ENCODE measurements around the gene CNGA3. TPM values are rescaled to one million over a fixed set of nuclear protein-coding genes. Genes with fewer than 3 reads are reported as not detected.

Gene CNGA3
- total and polyA plus RNA-seq, 2 of the 8 experiments (the other 6 are each of a cell fraction or from before 2014, with no cell fraction given), result 0.02 TPM; not detected in 1

DNA sequence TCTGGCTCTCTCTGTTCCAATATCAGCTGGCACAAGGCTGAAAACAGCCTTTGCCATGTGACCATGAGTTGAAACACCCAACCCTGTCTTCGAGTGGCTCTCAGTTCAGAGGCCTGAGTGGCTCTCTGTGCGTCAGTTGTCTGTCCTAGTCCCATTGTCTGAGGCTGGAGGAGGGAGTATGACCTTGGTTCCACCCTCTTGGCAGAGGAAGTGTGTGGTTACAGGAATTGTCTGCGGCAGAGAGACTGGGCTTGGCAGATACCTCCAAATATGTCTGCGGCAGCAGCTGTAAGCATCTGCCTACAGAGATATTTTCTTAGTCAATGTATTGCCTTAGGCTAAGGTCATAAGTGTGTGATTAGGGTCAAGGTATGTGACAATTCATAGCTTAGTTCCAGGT lies 32.6 kb downstream of the CNGA3 start:
- TF ChIP-seq SIN3A (conservative IDR thresholded peaks at IDR 0.05 in 1 of 2, IDR thresholded peaks at IDR 0.05 in 1 of 2; ENCODE audit: low read depth in 1 of 2, low read length in 2 of 2) (no peak), SIX5 (IDR thresholded peaks at IDR 0.05; ENCODE audit: low read depth, low read length) (no peak), JUN (IDR thresholded peaks at IDR 0.05; ENCODE audit: low read depth, low read length) (no peak), CREB1 (IDR thresholded peaks at IDR 0.05) (no peak), EP300 (IDR thresholded peaks at IDR 0.05; ENCODE audit: borderline replicate concordance in 1 of 2, low read depth in 2 of 2, low read length in 2 of 2) (no peak), GTF2F1 (IDR thresholded peaks at IDR 0.05; ENCODE audit: borderline replicate concordance, low read depth, low read length) (no peak), SIRT6 (IDR thresholded peaks at IDR 0.05; ENCODE audit: low read length) (no peak), ASH2L (IDR thresholded peaks at IDR 0.05; ENCODE audit: low read length) (no peak), EZH2 (IDR thresholded peaks at IDR 0.05; ENCODE audit: low read depth, low read length, severe bottlenecking) (no peak), NANOG (IDR thresholded peaks at IDR 0.05; ENCODE audit: insufficient read depth, low read depth, low read length, poor library complexity, severe bottlenecking) (no peak), KDM1A (IDR thresholded peaks at IDR 0.05; ENCODE audit: borderline replicate concordance, low read length) (no peak)
- no peak overlapping the region for H2AFZ ChIP-seq (ENCODE audit: low read length)

More for the DNA sequence above, 32.6 kb downstream of the CNGA3 start:
- H3K9ac ChIP-seq (replicated peaks in 1 of 4; ENCODE audit: extremely low read depth in 1 of 4, low read depth in 3 of 4, low read length in 3 of 4), result no peak overlapping the region
- FAIRE-seq, result no peak
- no peaks in the 10 kb centered on the region for H4K20me1 ChIP-seq (replicated peaks in 1 of 2; ENCODE audit: control insufficient read depth in 1 of 2, insufficient read depth in 2 of 2, low read length in 2 of 2)
- no peak overlapping the region for H4K5ac ChIP-seq (ENCODE audit: insufficient read length, low read depth, low read length)
- H3K4ac ChIP-seq (replicated peaks; ENCODE audit: insufficient read length, low read depth, low read length), result no peak overlapping the region
- H3K79me1 ChIP-seq (ENCODE audit: low read depth, low read length), result no peaks in the 10 kb centered on the region
- H2BK15ac ChIP-seq (ENCODE audit: low read length), result no peak overlapping the region
- H3K23ac ChIP-seq (ENCODE audit: insufficient read length), result no peak overlapping the region
- H3K27me3 ChIP-seq (replicated peaks in 1 of 4; ENCODE audit: control insufficient read depth in 3 of 4, extremely low read depth in 1 of 4, insufficient read depth in 3 of 4, low read length in 3 of 4), result no peaks in the 10 kb centered on the region
- POLR2A ChIA-PET (ENCODE audit: partially characterized antibody), result no interaction called here
- WGBS, 2 experiments (ENCODE audit: extremely low coverage in 1 of 2, insufficient coverage in 1 of 2, insufficient read length in 1 of 2, insufficient replicate concordance in 2 of 2, low coverage in 1 of 2, low lambda C conversion rate in 2 of 2, missing lambda C conversion rate in 1 of 2), result 94% methylated on average over 4 of the region's 4 CpGs; no CpG with 5 or more reads in 1 of the 2 experiments
- H2BK120ac ChIP-seq (replicated peaks; ENCODE audit: low read depth, low read length), result no peak overlapping the region
- no peak overlapping the region for H3K4me2 ChIP-seq (ENCODE audit: insufficient read depth in 1 of 2, low read depth in 2 of 2, low read length in 2 of 2)
- no peak overlapping the region for H3K4me3 ChIP-seq (ENCODE audit: extremely low read depth in 1 of 4, insufficient read depth in 2 of 4, low read depth in 3 of 4, low read length in 4 of 4)
- H3K4me1 ChIP-seq (replicated peaks in 1 of 4; ENCODE audit: control insufficient read depth in 3 of 4, insufficient read depth in 4 of 4, low read length in 3 of 4), result peaks cover 0 to 5% (median 2%) of the 10 kb centered on the region in 4 experiments; a peak in 3 of 7 replicates
- no peak overlapping the region for H4K91ac ChIP-seq (replicated peaks; ENCODE audit: insufficient read length, low read length)
- no peak overlapping the region for H3K18ac ChIP-seq (ENCODE audit: extremely low read depth, low read length)
- H2AK5ac ChIP-seq (ENCODE audit: low read depth, low read length), result no peak overlapping the region
- no peak overlapping the region for H2BK20ac ChIP-seq (ENCODE audit: low read length)
- no peak overlapping the region for H4K8ac ChIP-seq (ENCODE audit: extremely low read depth, insufficient read depth, low read length)
- H2BK5ac ChIP-seq (ENCODE audit: low read depth, low read length), result no peak overlapping the region
- H3K14ac ChIP-seq (ENCODE audit: insufficient read length), result no peak overlapping the region
- no peak overlapping the region for H3K27ac ChIP-seq (ENCODE audit: low read depth, low read length)
- no peaks in the 10 kb centered on the region for H3K36me3 ChIP-seq (ENCODE audit: control insufficient read depth in 2 of 4, insufficient read depth in 4 of 4, low read length in 3 of 4)
- CTCF ChIA-PET (ENCODE audit: partially characterized antibody), result interaction anchor here (0.6 to 2.6 kb wide), 8 partner anchors 8 to 638 kb away, joined by 3 to 8 read pairs (median 4); no protein-coding TSS in a partner anchor
- no peaks in the 10 kb centered on the region for H3K9me3 ChIP-seq (ENCODE audit: insufficient read depth in 2 of 2, low read depth in 1 of 2, low read length in 1 of 2)
- no peaks in the 10 kb centered on the region for H3K79me2 ChIP-seq (ENCODE audit: control insufficient read depth in 1 of 2, insufficient read depth in 2 of 2, low read length in 2 of 2)
- no peak overlapping the region for H3K56ac ChIP-seq (replicated peaks; ENCODE audit: insufficient read length, low read depth, low read length)
- H2BK12ac ChIP-seq (ENCODE audit: low read depth, low read length), result 0 out of 2 replicates have a peak overlapping the region, but pooled peaks have one; percentile 27
- peak in 1 of 2 experiments; percentile 35 for DNase-seq (ENCODE audit: low read depth in 1 of 2, low spot score in 2 of 2)
- H3K23me2 ChIP-seq (ENCODE audit: low read depth, low read length), result no peaks in the 10 kb centered on the region
